WTC11 (cell line): Measurements from ENCODE around the gene AVPR1B.

Experiments
- FOXK1 ChIP-seq: sonication (generic); formaldehyde crosslinking; IDR thresholded peaks from 2 replicates; pipeline ENCODE4 v1.8.0; 2022; ENCODE audit warnings: mild to moderate bottlenecking, moderate library complexity, missing genetic modification reagents
- ZNF416 ChIP-seq: fragments of 250-450 bp; sonication (Bioruptor Pico); IDR thresholded peaks from 2 replicates; pipeline ENCODE4 v1.9.0; 2021; ENCODE audit warnings: mild to moderate bottlenecking, inconsistent platforms
- ZNF512 ChIP-seq: sonication (generic); formaldehyde crosslinking; IDR thresholded peaks from 2 replicates; pipeline ENCODE4 v1.8.1; 2022; ENCODE audit warnings: missing genetic modification reagents, borderline replicate concordance

- TF ChIP-seq FOXK1: no peak
- TF ChIP-seq ZNF416 (CRISPR knock-in tag): no peak
- no peak for TF ChIP-seq ZNF512 (CRISPR knock-in tag)
Observed at GRCh38 chr1:206109718-206110117, 7.5 kb downstream of the AVPR1B start.
